ENCODE data around the gene ALG10. TPM values are rescaled to one million over a fixed set of nuclear protein-coding genes. Genes with fewer than 3 reads are reported as not detected.
"Not testable (repeated sequence)": the region's sequence is repeated elsewhere in the genome, so short reads cannot be mapped to it uniquely, and the experiment has no call there.

Gene ALG10
- total RNA-seq, 1 donor from 2014 or later = 15.2 TPM

GRCh38 chr12:34033628-34034296 is 11.5 kb downstream of the ALG10 start:
- Mint-ChIP-seq H3K36me3 (ENCODE audit: low read depth) (peaks cover 3% of the 10 kb centered on the region), H3K4me1 (no peaks in the 10 kb centered on the region), H3K27ac (ENCODE audit: unreplicated experiment) (no peak overlapping the region), H3K27me3 (ENCODE audit: low read depth) (no peaks in the 10 kb centered on the region), H3K4me3 (no peak overlapping the region), H3K9me3 (no peaks in the 10 kb centered on the region)
- no peak for DNase-seq (ENCODE audit: low read depth, low spot score)
- peak; percentile 85 for TF ChIP-seq CTCF (conservative IDR thresholded peaks at IDR 0.05)

GRCh38 chr12:34038357-34038756 is 16.1 kb downstream of the ALG10 start:
- H3K4me3 Mint-ChIP-seq; H3K9me3 Mint-ChIP-seq; H3K27ac Mint-ChIP-seq (ENCODE audit: unreplicated experiment); H3K4me1 Mint-ChIP-seq; DNase-seq (ENCODE audit: low read depth, low spot score); H3K36me3 Mint-ChIP-seq (ENCODE audit: low read depth); H3K27me3 Mint-ChIP-seq (ENCODE audit: low read depth): not testable (repeated sequence)
- TF ChIP-seq CTCF (conservative IDR thresholded peaks at IDR 0.05) = peak; percentile 49

- H3K9me3 Mint-ChIP-seq = peaks cover 22% of the 10 kb centered on the region
- no peak overlapping the region for H3K27ac Mint-ChIP-seq (ENCODE audit: unreplicated experiment)
Observed at GRCh38 chr12:34046570-34046969, 24.3 kb downstream of the ALG10 start.

GRCh38 chr12:34047855-34048254 is 25.6 kb downstream of the ALG10 start:
- not testable (repeated sequence) for H3K27me3 Mint-ChIP-seq (ENCODE audit: low read depth); DNase-seq (ENCODE audit: low read depth, low spot score); H3K27ac Mint-ChIP-seq (ENCODE audit: unreplicated experiment); H3K4me3 Mint-ChIP-seq; H3K4me1 Mint-ChIP-seq
- peaks cover 26% of the 10 kb centered on the region for H3K9me3 Mint-ChIP-seq
- peaks cover 14% of the 10 kb centered on the region for H3K36me3 Mint-ChIP-seq (ENCODE audit: low read depth)

More at GRCh38 chr12:34046570-34046969, 24.3 kb downstream of the ALG10 start:
- Mint-ChIP-seq H3K36me3 (ENCODE audit: low read depth) (peaks cover 13% of the 10 kb centered on the region), H3K4me1 (no peaks in the 10 kb centered on the region), H3K4me3 (no peak overlapping the region), H3K27me3 (ENCODE audit: low read depth) (no peaks in the 10 kb centered on the region)
- no peak for TF ChIP-seq CTCF (conservative IDR thresholded peaks at IDR 0.05)
- DNase-seq (ENCODE audit: low read depth, low spot score) = no peak

- Mint-ChIP-seq H3K4me3 (no peak overlapping the region), H3K9me3 (peaks cover 30% of the 10 kb centered on the region), H3K27me3 (ENCODE audit: low read depth) (no peaks in the 10 kb centered on the region), H3K27ac (ENCODE audit: unreplicated experiment) (no peak overlapping the region), H3K36me3 (ENCODE audit: low read depth) (peaks cover 18% of the 10 kb centered on the region), H3K4me1 (no peaks in the 10 kb centered on the region)
- TF ChIP-seq CTCF (conservative IDR thresholded peaks at IDR 0.05) = no peak
- no peak for DNase-seq (ENCODE audit: low read depth, low spot score)
Observed at GRCh38 chr12:34048714-34049113, 26.4 kb downstream of the ALG10 start.

GRCh38 chr12:34051486-34051885 is 29.2 kb downstream of the ALG10 start:
- Mint-ChIP-seq H3K27me3 (ENCODE audit: low read depth) (no peaks in the 10 kb centered on the region), H3K9me3 (peaks cover 30% of the 10 kb centered on the region), H3K4me1 (no peaks in the 10 kb centered on the region), H3K36me3 (ENCODE audit: low read depth) (peaks cover 18% of the 10 kb centered on the region), H3K4me3 (no peak overlapping the region), H3K27ac (ENCODE audit: unreplicated experiment) (no peak overlapping the region)
- no peak for TF ChIP-seq CTCF (conservative IDR thresholded peaks at IDR 0.05)
- DNase-seq (ENCODE audit: low read depth, low spot score) = no peak

Data from neural crest cell (in vitro differentiated cells).